IMR-90 (cell line): Measurements from ENCODE around the gene WNT10A. TPM values are rescaled to one million over a fixed set of nuclear protein-coding genes. Genes with fewer than 3 reads are reported as not detected.

ENCODE experiments used
- ATAC-seq: fragments of 200-7000 bp; cut with Tn5 transposase; 2 replicates; pipeline ENCODE4 v1.9.1; 2020; ENCODE audit warnings: low read depth, mild to moderate bottlenecking, moderate library complexity
- BruUV-seq: library from RNA; stranded (reverse); fragments of 400-500 nt; replicated peaks from 2 replicates; lab custom pipeline; 2021; lab: Mats Ljungman, UMichigan
- CTCF ChIA-PET: fragments of 300-600 bp; formaldehyde crosslinking; extraction: SDS; loops from one replicate; lab custom pipeline; 2021; ENCODE audit warnings: antibody characterized with exemption; lab: Yijun Ruan, JAX
- POLR2A ChIA-PET: fragments of 300-600 bp; sonication (Branson Sonifier 250); formaldehyde crosslinking; loops from one replicate; lab custom pipeline; 2022; ENCODE audit warnings: antibody characterized with exemption; ENCODE audit not compliant: unreplicated experiment; lab: Charles Lee
- DNase-seq: peaks from one replicate; pipeline ENCODE4 v3.0.0; 2013
- H2AFZ ChIP-seq: replicated peaks from 2 replicates; pipeline ENCODE3; 2013; ENCODE audit warnings: low read length, mild to moderate bottlenecking; ENCODE audit not compliant: poor library complexity
- H2AK5ac ChIP-seq: 2 replicates; pipeline ENCODE4 v1.6.1; 2013; ENCODE audit warnings: low read depth, low read length, inconsistent platforms
- H2AK9ac ChIP-seq: replicated peaks from 2 replicates; pipeline ENCODE3; 2013; ENCODE audit warnings: mild to moderate bottlenecking, low read depth, low read length, moderate library complexity; ENCODE audit not compliant: poor library complexity
- H2BK120ac ChIP-seq: 2 replicates; pipeline ENCODE4 v1.6.1; 2013; ENCODE audit warnings: low read depth, low read length, inconsistent platforms
- H2BK15ac ChIP-seq: 3 replicates; pipeline ENCODE4 v1.6.1; 2013; ENCODE audit warnings: low read depth, low read length, inconsistent platforms
- H2BK20ac ChIP-seq: 2 replicates; pipeline ENCODE4 v1.6.1; 2013; ENCODE audit warnings: low read depth, mild to moderate bottlenecking, inconsistent platforms, low read length, moderate library complexity
- H2BK5ac ChIP-seq: 2 replicates; pipeline ENCODE4 v1.6.1; 2013; ENCODE audit warnings: mild to moderate bottlenecking, low read depth, low read length, inconsistent platforms; ENCODE audit not compliant: poor library complexity, severe bottlenecking
- H3K14ac ChIP-seq: replicated peaks from 2 replicates; pipeline ENCODE4 v1.6.1; 2013; ENCODE audit warnings: low read depth, low read length, inconsistent platforms
- H3K18ac ChIP-seq: 2 replicates; pipeline ENCODE4 v1.6.1; 2013; ENCODE audit warnings: low read depth, low read length, control low read depth
- H3K23ac ChIP-seq: 2 replicates; pipeline ENCODE4 v1.6.1; 2013; ENCODE audit warnings: low read depth, low read length, inconsistent platforms
- H3K27ac ChIP-seq: 2 replicates; pipeline ENCODE4 v1.5.1; 2013; ENCODE audit warnings: mild to moderate bottlenecking, control low read depth, low read length; ENCODE audit not compliant: insufficient read depth
- H3K27me3 ChIP-seq: 2 replicates; pipeline ENCODE4 v1.6.1; 2013; ENCODE audit warnings: low read length; ENCODE audit not compliant: control insufficient read depth, insufficient read depth
- H3K36me3 ChIP-seq: 2 replicates; pipeline ENCODE4 v1.6.1; 2013; ENCODE audit warnings: low read length, mixed read lengths; ENCODE audit not compliant: control insufficient read depth, insufficient read depth
- H3K4ac ChIP-seq: 2 replicates; pipeline ENCODE4 v1.6.1; 2013; ENCODE audit warnings: low read depth, low read length, inconsistent platforms
- H3K4me1 ChIP-seq: 2 replicates; pipeline ENCODE4 v1.6.1; 2013; ENCODE audit warnings: low read length, mixed read lengths; ENCODE audit not compliant: control insufficient read depth, insufficient read depth
- H3K4me2 ChIP-seq: 2 replicates; pipeline ENCODE4 v1.6.1; 2013; ENCODE audit warnings: low read depth, mild to moderate bottlenecking, control low read depth, low read length, moderate library complexity
- H3K4me3 ChIP-seq: 2 replicates; pipeline ENCODE4 v1.5.1; 2013; ENCODE audit warnings: low read depth, mild to moderate bottlenecking, control low read depth, low read length, moderate library complexity; ENCODE audit not compliant: insufficient read depth
- H3K56ac ChIP-seq: 2 replicates; pipeline ENCODE4 v1.6.1; 2013; ENCODE audit warnings: low read length, inconsistent platforms; ENCODE audit not compliant: insufficient read depth; ENCODE audit errors: extremely low read depth
- H3K79me1 ChIP-seq, 2 experiments: 2 replicates each; pipeline ENCODE4 v1.6.1; 2013; ENCODE audit warnings: low read length in 2 of 2, inconsistent platforms in 1 of 2, low read depth in 1 of 2
- H3K9ac ChIP-seq: 2 replicates; pipeline ENCODE4 v1.6.1; 2013; ENCODE audit warnings: low read depth, low read length, control low read depth
- H3K9me1 ChIP-seq: 2 replicates; pipeline ENCODE4 v1.6.1; 2013; ENCODE audit warnings: low read length, inconsistent platforms; ENCODE audit not compliant: insufficient read depth
- H3K9me3 ChIP-seq: 2 replicates; pipeline ENCODE4 v1.6.1; 2013; ENCODE audit warnings: low read length; ENCODE audit not compliant: control insufficient read depth, insufficient read depth
- H4K20me1 ChIP-seq: 2 replicates; pipeline ENCODE4 v1.6.1; 2013; ENCODE audit warnings: low read length, inconsistent platforms; ENCODE audit not compliant: insufficient read depth
- H4K5ac ChIP-seq: 2 replicates; pipeline ENCODE4 v1.6.1; 2013; ENCODE audit warnings: mild to moderate bottlenecking, low read depth, low read length, control low read depth
- H4K8ac ChIP-seq, 2 experiments: 2 replicates each; pipeline ENCODE4 v1.6.1; 2013; ENCODE audit warnings: low read depth in 2 of 2, low read length in 2 of 2, control low read depth in 1 of 2, inconsistent platforms in 1 of 2
- H4K91ac ChIP-seq: 2 replicates; pipeline ENCODE4 v1.6.1; 2013; ENCODE audit warnings: low read depth, low read length, inconsistent platforms; ENCODE audit not compliant: insufficient read depth
- BHLHE40 ChIP-seq: fragments of 150-350 bp; IDR thresholded peaks from 2 replicates; pipeline ENCODE4 v1.6.1; 2016; ENCODE audit warnings: mild to moderate bottlenecking, low read depth, low read length
- CEBPB ChIP-seq: IDR thresholded peaks from 2 replicates; pipeline ENCODE4 v1.6.1; 2012; ENCODE audit warnings: low read depth, low read length, improper control_type of control experiment
- CHD1 ChIP-seq: IDR thresholded peaks from 2 replicates; pipeline ENCODE4 v1.6.1; 2012; ENCODE audit warnings: low read depth, low read length, improper control_type of control experiment
- CTCF ChIP-seq: conservative IDR thresholded peaks from 2 replicates; pipeline ENCODE4 v1.5.1; 2012; ENCODE audit warnings: mild to moderate bottlenecking, low read depth, low read length, improper control_type of control experiment
- ELK1 ChIP-seq: fragments of 150-350 bp; IDR thresholded peaks from 2 replicates; pipeline ENCODE4 v1.6.1; 2016; ENCODE audit warnings: low read depth, mild to moderate bottlenecking, low read length, moderate library complexity, borderline replicate concordance
- FOS ChIP-seq: fragments of 150-350 bp; IDR thresholded peaks from 2 replicates; pipeline ENCODE4 v1.6.1; 2016; ENCODE audit warnings: low read depth, low read length
- MAFK ChIP-seq: IDR thresholded peaks from 2 replicates; pipeline ENCODE4 v1.6.1; 2012; ENCODE audit warnings: low read depth, low read length, improper control_type of control experiment
- MAZ ChIP-seq: IDR thresholded peaks from 2 replicates; pipeline ENCODE4 v1.6.1; 2012; ENCODE audit warnings: low read depth, mild to moderate bottlenecking, low read length, improper control_type of control experiment, moderate library complexity, borderline replicate concordance
- MXI1 ChIP-seq: IDR thresholded peaks from 2 replicates; pipeline ENCODE4 v1.6.1; 2012; ENCODE audit warnings: low read depth, mild to moderate bottlenecking, low read length, moderate library complexity, borderline replicate concordance
- NFE2L2 ChIP-seq: fragments of 150-350 bp; IDR thresholded peaks from 2 replicates; pipeline ENCODE4 v1.6.1; 2016; ENCODE audit warnings: low read depth, mild to moderate bottlenecking, low read length
- POLR2A ChIP-seq: IDR thresholded peaks from 2 replicates; pipeline ENCODE4 v1.6.1; 2012; ENCODE audit warnings: mild to moderate bottlenecking, low read depth, low read length
- RAD21 ChIP-seq: IDR thresholded peaks from 2 replicates; pipeline ENCODE4 v1.6.1; 2012; ENCODE audit warnings: low read length, improper control_type of control experiment
- RCOR1 ChIP-seq: IDR thresholded peaks from 2 replicates; pipeline ENCODE4 v1.6.1; 2012; ENCODE audit warnings: mild to moderate bottlenecking, low read length, improper control_type of control experiment; ENCODE audit not compliant: insufficient replicate concordance
- RFX5 ChIP-seq: IDR thresholded peaks from 2 replicates; pipeline ENCODE4 v1.8.0; 2012; ENCODE audit warnings: low read depth, mild to moderate bottlenecking, low read length, moderate library complexity
- SMC3 ChIP-seq: fragments of 150-350 bp; IDR thresholded peaks from 2 replicates; pipeline ENCODE4 v1.6.1; 2016; ENCODE audit warnings: low read depth, mild to moderate bottlenecking, antibody characterized with exemption, low read length, moderate library complexity
- USF2 ChIP-seq: fragments of 150-350 bp; IDR thresholded peaks from 2 replicates; pipeline ENCODE4 v1.6.1; 2017; ENCODE audit warnings: mild to moderate bottlenecking, antibody characterized with exemption, low read length, low read depth
- WGBS, 2 experiments: methylation state at CpG; one replicate each; pipeline versions ENCODE4 v1.1.5 to v1.1.7; 2013; ENCODE audit warnings: missing lambda C conversion rate in 2 of 2; ENCODE audit not compliant: insufficient read length in 1 of 2; ENCODE audit errors: extremely low coverage in 2 of 2; 5-methylcytosine and 5-hydroxymethylcytosine counted together
- dilution Hi-C: fragments of 300-500 bp; cut with HindIII; formaldehyde crosslinking; loops from one replicate; pipeline ENCODE4 v1.14.3; 2018; ENCODE audit warnings: low sequenced_read_pairs; ENCODE audit not compliant: unreplicated experiment
- in situ Hi-C: fragments of 300-500 bp; cut with MboI; formaldehyde crosslinking; loops from 3 replicates; pipeline ENCODE4 v1.14.3; 2019; ENCODE audit warnings: low sequenced_read_pairs, inconsistent platforms, mixed read lengths
- intact Hi-C: fragments of 100-400 bp; cut with micrococcal nuclease; formaldehyde crosslinking; loops from 2 replicates; pipeline ENCODE4 v1.10.0; 2022
- polyA plus RNA-seq, 3 experiments: library from polyadenylated mRNA; depleted of rRNA; stranded (reverse); fragments of >200 nt; gene quantifications; 2 replicates each; pipeline ENCODE4 v1.2.3, GENCODE V29; 2012; ENCODE audit warnings: low replicate concordance in 1 of 3
- total RNA-seq: library from RNA; depleted of rRNA; stranded (reverse); fragments of >200 nt; gene quantifications from 2 replicates; pipeline ENCODE4 v1.2.3, GENCODE V29; 2012

WNT10A gene
- total and polyA plus RNA-seq, 2 of the 4 experiments (the other 2 are of a cell fraction), result not detected

GRCh38 chr2:218851286-218851685 lies 29.4 kb upstream of the WNT10A start:
- BruUV-seq, result no TSS peak
- no peaks in the 10 kb centered on the region for H4K20me1 ChIP-seq
- H3K27me3 ChIP-seq, result peaks cover 41% of the 10 kb centered on the region
- H3K14ac ChIP-seq, result no peak overlapping the region
- no peak overlapping the region for H3K4me2 ChIP-seq
- no peak overlapping the region for H2AFZ ChIP-seq
- no peak overlapping the region for H4K5ac ChIP-seq
- H2BK120ac ChIP-seq, result no peak overlapping the region
- H3K79me1 ChIP-seq, result no peaks in the 10 kb centered on the region
- H3K9me1 ChIP-seq, result no peaks in the 10 kb centered on the region
- no peak overlapping the region for H3K56ac ChIP-seq
- intact Hi-C loops, result no loop called here
- H3K4me3 ChIP-seq, result no peak overlapping the region
- H3K23ac ChIP-seq, result no peak overlapping the region
- peaks cover 3% of the 10 kb centered on the region; the same call in 1 of the 2 replicates for H3K9me3 ChIP-seq
- no peak for DNase-seq
- H3K9ac ChIP-seq, result no peak overlapping the region
- dilution Hi-C loops, result no loop called here
- H2AK5ac ChIP-seq, result no peak overlapping the region
- H2BK15ac ChIP-seq, result no peak overlapping the region
- no peak overlapping the region for H4K91ac ChIP-seq
- H3K4ac ChIP-seq, result no peak overlapping the region
- 60% methylated on average over 1 of the region's 3 CpGs; no CpG with 5 or more reads in 1 of the 2 experiments for WGBS, 2 experiments
- H3K36me3 ChIP-seq, result no peaks in the 10 kb centered on the region
- H2BK5ac ChIP-seq, result no peak overlapping the region
- no peak for ATAC-seq
- H2BK20ac ChIP-seq, result no peak overlapping the region
- no peak overlapping the region for H3K27ac ChIP-seq
- no peak overlapping the region for H2AK9ac ChIP-seq
- in situ Hi-C loops, result no loop called here
- H4K8ac ChIP-seq, result no peak overlapping the region
- POLR2A ChIA-PET, result no interaction called here
- no peak overlapping the region for H3K18ac ChIP-seq
- H3K4me1 ChIP-seq, result no peaks in the 10 kb centered on the region
- CTCF ChIA-PET, result interaction anchor here (0.7 to 1.2 kb wide), 2 partner anchors 140 to 152 kb away, joined by 3 to 4 read pairs; no protein-coding TSS in a partner anchor
- no peak for TF ChIP-seq USF2
- TF ChIP-seq MAZ, result no peak
- no peak for TF ChIP-seq CEBPB
- TF ChIP-seq RCOR1, result no peak
- no peak for TF ChIP-seq POLR2A
- TF ChIP-seq RFX5, result no peak
- TF ChIP-seq CHD1, result no peak
- TF ChIP-seq FOS, result no peak
- no peak for TF ChIP-seq MAFK
- no peak for TF ChIP-seq CTCF
- TF ChIP-seq RAD21, result no peak
- TF ChIP-seq MXI1, result no peak
- TF ChIP-seq BHLHE40, result no peak
- TF ChIP-seq NFE2L2, result no peak
- TF ChIP-seq SMC3, result no peak
- TF ChIP-seq ELK1, result no peak
